ENCODE data around the gene CAMKK2. TPM values are rescaled to one million over a fixed set of nuclear protein-coding genes. Genes with fewer than 3 reads are reported as not detected.
A peak's percentile ranks its signal among the peaks of the same experiment; 100 is the strongest.

The CAMKK2 gene
- total and polyA plus RNA-seq, 2 of the 13 experiments (the other 11 are each of a cell fraction or from before 2014, with no cell fraction given), result 18.8 to 20.0 TPM

DNA sequence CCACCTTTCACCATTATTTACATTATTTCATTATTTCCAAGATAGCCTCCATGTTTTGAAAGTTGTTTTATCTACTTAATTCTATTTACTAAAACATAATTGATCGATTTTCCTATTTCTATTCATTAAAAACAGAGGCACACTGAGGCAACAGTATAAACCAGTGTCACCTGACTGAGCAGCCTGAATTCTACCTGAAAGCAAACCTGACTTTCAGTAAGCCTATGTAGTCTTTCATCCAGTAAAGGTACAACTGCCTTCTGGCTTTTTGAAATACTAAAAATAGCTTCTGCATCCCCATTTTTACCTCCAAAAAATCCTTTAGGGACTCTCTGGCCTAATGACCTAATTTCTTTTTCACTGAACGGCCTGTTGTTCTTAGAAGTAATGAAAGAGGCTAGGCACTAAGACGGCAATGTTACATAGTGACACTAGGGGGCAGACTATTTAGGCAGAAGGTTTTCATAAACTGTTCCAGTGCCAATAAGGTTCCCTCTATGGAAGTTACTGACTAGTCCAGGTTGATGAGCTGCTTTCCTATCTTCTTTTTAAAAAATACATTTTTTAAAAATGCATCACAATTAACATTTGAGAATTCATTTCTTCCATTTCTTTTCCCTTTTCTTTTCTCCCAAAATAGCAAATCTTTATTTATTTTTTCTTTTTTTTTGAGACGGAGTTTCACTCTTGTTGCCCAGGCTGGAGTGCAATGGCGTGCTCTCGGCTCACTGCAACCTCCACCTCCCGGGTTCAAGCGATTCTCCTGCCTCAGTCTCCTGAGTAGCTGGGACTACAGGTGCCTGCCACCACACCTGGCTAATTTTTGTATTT, 38.2 kb upstream of the CAMKK2 start (continued):
- TF ChIP-seq HDAC1 (CRISPR knock-in tag; IDR thresholded peaks at IDR 0.05), result no peak
- TF ChIP-seq ZNF225 (CRISPR knock-in tag; IDR thresholded peaks at IDR 0.05), result no peak
- TF ChIP-seq, protein P1, sequence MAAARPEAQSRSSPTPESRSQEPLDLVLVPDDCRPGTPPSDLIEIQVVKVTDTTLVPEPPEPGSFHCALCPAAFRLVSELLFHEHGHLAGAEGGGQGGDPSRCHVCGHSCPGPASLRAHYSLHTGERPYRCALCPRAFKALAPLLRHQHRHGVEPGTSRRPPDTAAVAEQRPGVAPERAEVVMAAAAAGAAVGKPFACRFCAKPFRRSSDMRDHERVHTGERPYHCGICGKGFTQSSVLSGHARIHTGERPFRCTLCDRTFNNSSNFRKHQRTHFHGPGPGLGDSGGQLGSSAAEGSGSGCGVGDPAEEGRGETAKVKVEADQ (CRISPR knock-in tag; IDR thresholded peaks at IDR 0.05; ENCODE audit: borderline replicate concordance), result no peak
- no peak for TF ChIP-seq NONO (IDR thresholded peaks at IDR 0.05)
- TF ChIP-seq NONO (CRISPR knock-in tag; conservative IDR thresholded peaks at IDR 0.05), result no peak
- no peak for TF ChIP-seq ZNF230 (CRISPR knock-in tag; IDR thresholded peaks at IDR 0.05)
- TF ChIP-seq SKIL (CRISPR knock-in tag; IDR thresholded peaks at IDR 0.05; ENCODE audit: borderline replicate concordance), result no peak
- TF ChIP-seq IRX3 (CRISPR knock-in tag; IDR thresholded peaks at IDR 0.05; ENCODE audit: borderline replicate concordance, low read depth), result no peak
- no peak for TF ChIP-seq NBN (conservative IDR thresholded peaks at IDR 0.05)
- no peak for TF ChIP-seq CBX2 (IDR thresholded peaks at IDR 0.05; ENCODE audit: low read depth, low read length)
- no peak for TF ChIP-seq CBX2 (CRISPR knock-in tag; IDR thresholded peaks at IDR 0.05; ENCODE audit: low read depth)
- no peak for TF ChIP-seq FLYWCH1 (CRISPR knock-in tag; IDR thresholded peaks at IDR 0.05)
- no peak for TF ChIP-seq ATF7-NPFF (CRISPR knock-in tag; IDR thresholded peaks at IDR 0.05; ENCODE audit: low read depth)
- no peak for TF ChIP-seq ZNF773 (CRISPR knock-in tag; IDR thresholded peaks at IDR 0.05; ENCODE audit: borderline replicate concordance)
- TF ChIP-seq AGO2 (optimal IDR thresholded peaks at IDR 0.05; ENCODE audit: low read depth, low read length), result no peak
- TF ChIP-seq FOXO1 (CRISPR knock-in tag; IDR thresholded peaks at IDR 0.05), result no peak
- TF ChIP-seq DNMT3B (CRISPR knock-in tag; conservative IDR thresholded peaks at IDR 0.05), result no peak
- no peak for TF ChIP-seq ZNF629 (CRISPR knock-in tag; conservative IDR thresholded peaks at IDR 0.05)
- TF ChIP-seq JUN (CRISPR knock-in tag; IDR thresholded peaks at IDR 0.05), result no peak
- TF ChIP-seq ZNF260 (CRISPR knock-in tag; IDR thresholded peaks at IDR 0.05; ENCODE audit: borderline replicate concordance, low read depth), result no peak
- peak; percentile 25; the same call in 1 of the 2 replicates for TF ChIP-seq ZNF770 (CRISPR knock-in tag; IDR thresholded peaks at IDR 0.05)
- TF ChIP-seq SSRP1 (CRISPR knock-in tag; IDR thresholded peaks at IDR 0.05), result no peak
- TF ChIP-seq ARID2 (CRISPR knock-in tag; IDR thresholded peaks at IDR 0.05; ENCODE audit: borderline replicate concordance), result no peak
- TF ChIP-seq RELA (CRISPR knock-in tag; IDR thresholded peaks at IDR 0.05), result no peak
- 0 out of 2 replicates have a peak, but pooled peaks have one; percentile 23 for TF ChIP-seq ATF1 (CRISPR knock-in tag; IDR thresholded peaks at IDR 0.05)
- no peak for TF ChIP-seq ZMAT3 (CRISPR knock-in tag; conservative IDR thresholded peaks at IDR 0.05)
- TF ChIP-seq ZNF841 (CRISPR knock-in tag; IDR thresholded peaks at IDR 0.05; ENCODE audit: borderline replicate concordance), result no peak
- TF ChIP-seq MAFK (conservative IDR thresholded peaks at IDR 0.05 in 1 of 2, IDR thresholded peaks at IDR 0.05 in 1 of 2; ENCODE audit: low read length in 2 of 2), result no peak
